NCI-H82 treated with DMSO at 0.1 percent for 48 hours (cell line): Measurements from ENCODE around the gene AGAP2.
"Not testable (repeated sequence)": the region's sequence is repeated elsewhere in the genome, so short reads cannot be mapped to it uniquely, and the experiment has no call there.

Source experiments
- DNase-seq: peaks from one replicate; lab custom pipeline; 2025; ENCODE audit not compliant: unreplicated experiment; lab: John Stamatoyannopoulos, UW

AGAP2 gene

DNA sequence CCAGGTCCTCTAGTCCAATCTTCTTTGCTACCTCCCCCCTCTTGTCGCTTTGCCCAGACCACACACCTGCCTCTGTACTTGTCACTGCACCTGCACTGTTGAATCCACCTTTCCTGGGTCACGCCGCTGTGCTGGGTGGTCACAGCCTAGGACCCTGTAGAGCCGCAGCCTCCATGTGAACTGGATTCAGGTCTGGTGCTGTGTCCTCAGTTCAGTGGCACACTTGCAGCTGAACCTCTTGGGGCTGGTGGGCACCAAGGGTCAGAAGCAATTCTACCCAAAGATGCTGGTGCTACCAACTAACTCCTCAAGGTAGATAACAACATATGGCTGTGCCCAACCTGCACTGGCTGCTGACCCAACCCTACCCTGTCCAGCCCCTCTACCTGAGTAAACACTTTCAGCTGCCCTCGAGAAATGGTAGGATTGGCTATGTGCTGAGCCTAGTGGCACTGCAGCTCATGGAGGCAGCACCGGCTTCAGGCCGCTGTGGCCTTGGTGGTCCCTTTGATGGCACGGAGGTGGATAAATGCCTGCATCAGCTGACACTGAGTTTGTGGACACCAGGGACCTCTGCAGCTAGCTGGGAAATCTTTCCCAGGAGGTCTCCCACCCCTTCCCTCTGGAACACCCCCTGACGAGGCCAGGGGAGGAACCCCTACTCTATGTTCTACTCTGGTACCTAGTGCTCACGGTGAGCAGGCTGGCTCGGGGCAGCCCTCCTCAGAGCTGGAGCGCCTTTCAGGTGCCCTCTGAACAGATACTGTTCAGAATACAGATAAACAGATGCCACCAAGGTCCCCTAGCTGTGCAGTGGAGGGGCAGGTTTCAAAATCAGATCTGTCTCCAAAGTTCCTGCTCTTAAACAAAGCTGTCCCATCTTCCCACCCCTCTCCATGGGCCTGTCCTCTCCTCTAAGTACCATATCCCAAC is 14.3 kb downstream of the AGAP2 start:
- DNase-seq = no peak

- no peak for DNase-seq
Measured at GRCh38 chr12:57723630-57723962, 14.9 kb downstream of the AGAP2 start.

DNA sequence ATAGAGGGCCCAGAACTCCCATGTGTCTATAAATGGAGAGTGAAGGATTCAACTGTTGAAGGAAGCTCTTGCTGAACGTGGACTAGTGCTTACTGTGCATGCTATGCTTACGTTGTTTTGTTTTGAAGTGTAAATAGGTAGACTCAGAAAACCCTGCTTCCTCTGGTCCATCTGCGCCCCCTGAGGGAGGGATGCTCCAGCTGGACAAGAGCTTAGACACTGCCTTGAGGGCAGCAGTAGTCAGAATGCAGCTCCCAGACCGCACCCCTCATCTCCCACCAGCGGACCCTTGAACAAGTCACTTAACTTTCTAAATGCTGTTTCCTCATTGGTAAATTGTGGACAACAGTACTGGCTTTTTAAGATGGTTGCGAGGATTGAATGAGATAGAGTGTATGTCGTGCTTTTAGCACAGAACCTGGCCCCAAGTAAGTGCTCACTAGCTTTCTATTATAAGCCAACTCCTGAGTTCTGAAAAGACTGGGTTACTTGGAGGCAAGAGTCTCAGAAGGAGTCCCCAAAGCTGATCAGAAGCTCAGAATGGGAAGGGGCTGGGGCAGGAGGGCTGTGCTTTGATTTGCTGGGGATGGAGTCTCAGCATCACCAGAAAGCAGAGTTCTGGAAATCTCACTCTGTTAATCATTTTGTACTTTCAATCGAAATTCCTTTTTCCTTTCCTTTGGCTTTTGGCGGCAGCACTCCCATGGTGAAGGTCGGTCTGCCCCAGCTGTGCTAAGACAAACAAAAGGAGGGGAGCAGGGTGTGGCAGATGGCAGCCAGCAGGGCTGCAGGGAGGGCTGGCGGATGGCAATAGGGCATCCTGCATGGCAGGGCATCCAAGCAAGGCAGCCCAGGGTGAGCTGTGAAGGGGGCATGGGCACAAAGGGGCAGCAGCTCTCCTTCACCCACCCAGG is 15.6 kb downstream of the AGAP2 start:
- no peak for DNase-seq

- not testable (repeated sequence) for DNase-seq
Measured at GRCh38 chr12:57721846-57722608, 16.5 kb downstream of the AGAP2 start.

DNA sequence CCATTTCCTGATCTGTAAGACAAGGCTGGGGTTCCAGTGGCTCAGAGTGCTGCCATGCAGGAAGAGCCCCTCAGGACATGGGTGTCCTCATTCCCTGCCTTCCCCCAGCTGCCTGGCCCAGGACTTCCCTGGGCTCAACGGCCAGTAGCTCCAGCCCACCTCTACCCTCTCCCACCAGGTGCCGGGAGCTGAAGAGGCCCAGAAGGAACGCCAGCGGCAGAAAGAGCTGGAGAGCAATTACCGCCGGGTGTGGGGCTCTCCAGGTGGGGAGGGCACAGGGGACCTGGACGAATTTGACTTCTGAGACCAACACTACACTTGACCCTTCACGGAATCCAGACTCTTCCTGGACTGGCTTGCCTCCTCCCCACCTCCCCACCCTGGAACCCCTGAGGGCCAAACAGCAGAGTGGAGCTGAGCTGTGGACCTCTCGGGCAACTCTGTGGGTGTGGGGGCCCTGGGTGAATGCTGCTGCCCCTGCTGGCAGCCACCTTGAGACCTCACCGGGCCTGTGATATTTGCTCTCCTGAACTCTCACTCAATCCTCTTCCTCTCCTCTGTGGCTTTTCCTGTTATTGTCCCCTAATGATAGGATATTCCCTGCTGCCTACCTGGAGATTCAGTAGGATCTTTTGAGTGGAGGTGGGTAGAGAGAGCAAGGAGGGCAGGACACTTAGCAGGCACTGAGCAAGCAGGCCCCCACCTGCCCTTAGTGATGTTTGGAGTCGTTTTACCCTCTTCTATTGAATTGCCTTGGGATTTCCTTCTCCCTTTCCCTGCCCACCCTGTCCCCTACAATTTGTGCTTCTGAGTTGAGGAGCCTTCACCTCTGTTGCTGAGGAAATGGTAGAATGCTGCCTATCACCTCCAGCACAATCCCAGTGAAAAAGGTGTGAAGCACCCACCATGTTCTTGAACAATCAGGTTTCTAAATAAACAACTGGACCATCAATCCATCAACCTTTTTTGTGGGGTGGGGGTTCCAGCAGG is 17.6 kb downstream of the AGAP2 start:
- DNase-seq = no peak

DNA sequence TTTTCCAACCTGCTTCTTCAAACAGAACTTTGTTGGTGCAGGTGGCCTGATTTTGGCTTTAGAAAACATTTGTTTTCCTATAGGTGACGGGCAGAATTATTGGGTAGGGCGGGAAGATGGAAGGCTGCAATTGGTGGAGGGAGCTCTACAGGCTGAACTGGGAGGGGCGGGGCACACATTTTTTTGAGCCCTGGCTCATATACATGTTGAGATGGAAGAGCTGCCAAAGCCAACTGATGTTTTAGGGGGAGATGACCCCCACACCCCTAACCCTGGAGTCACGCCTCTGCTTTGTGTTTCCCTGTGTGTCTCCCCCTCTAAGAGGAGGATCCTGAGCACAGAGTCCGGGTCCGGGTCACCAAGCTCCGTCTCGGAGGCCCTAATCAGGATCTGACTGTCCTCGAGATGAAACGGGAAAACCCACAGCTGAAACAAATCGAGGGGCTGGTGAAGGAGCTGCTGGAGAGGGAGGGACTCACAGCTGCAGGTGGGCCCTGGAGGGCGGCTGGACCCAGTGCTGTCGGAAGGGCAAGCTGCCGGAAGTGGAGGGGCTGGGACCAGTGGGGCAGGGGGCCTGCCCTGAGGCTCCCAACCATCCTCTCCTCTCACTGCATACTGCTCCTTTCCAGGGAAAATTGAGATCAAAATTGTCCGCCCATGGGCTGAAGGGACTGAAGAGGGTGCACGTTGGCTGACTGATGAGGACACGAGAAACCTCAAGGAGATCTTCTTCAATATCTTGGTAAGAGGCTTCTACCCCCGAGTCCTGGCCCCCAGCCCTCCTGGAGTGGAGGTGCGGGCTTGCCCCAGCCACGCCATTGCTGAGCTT is 18.6 kb downstream of the AGAP2 start:
- no peak for DNase-seq

GRCh38 chr12:57718641-57719528 is 19.7 kb downstream of the AGAP2 start:
- DNase-seq = no peak

DNA sequence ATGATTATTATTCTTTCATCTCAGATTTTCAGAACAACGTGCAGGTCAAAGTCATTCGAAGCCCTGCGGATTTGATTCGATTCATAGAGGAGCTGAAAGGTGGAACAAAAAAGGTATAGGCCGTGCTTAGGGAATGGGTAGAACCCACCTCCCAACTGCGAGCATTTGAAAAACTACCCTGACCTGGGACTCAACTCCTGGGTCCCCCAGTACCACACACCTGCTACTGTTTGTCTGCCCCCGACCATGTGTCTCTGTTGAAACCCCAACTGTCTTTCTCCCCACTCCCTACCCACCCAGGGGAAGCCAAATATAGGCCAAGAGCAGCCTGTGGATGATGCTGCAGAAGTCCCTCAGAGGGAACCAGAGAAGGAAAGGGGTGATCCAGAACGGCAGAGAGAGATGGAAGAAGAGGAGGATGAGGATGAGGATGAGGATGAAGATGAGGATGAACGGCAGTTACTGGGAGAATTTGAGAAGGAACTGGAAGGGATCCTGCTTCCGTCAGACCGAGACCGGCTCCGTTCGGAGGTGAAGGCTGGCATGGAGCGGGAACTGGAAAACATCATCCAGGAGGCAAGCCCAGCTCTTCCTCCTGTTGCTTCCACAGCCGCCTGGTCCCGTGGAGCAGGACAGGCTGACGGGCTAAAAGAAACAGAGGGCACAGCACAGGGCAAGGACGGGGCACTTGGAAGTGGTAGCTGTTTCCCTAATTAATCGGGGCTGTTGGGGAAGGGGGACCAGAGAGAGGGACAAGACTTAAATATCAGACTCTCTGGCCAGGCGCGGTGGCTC is 20.5 kb downstream of the AGAP2 start:
- DNase-seq = no peak

DNA sequence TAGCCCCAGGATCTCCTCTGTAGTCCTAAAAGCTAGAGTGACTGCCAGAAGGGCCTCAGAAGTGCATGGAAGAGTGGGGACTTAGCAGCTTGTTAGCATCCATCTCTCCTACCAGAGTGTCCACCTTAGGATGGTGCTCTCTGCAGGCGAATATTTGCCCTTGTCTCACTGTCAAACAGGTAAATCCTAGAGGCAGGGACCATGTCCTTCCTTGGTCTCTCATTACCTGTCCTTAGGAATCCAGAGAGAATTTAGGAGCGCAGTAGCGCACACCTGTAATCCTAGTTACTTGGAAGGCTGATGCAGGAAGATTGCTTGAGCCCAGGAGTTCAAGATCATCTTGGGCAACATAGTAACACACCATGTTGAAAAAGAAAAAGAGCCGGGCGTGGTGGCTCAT is 21.4 kb downstream of the AGAP2 start:
- DNase-seq = no peak

GRCh38 chr12:57716305-57716704 is 22.2 kb downstream of the AGAP2 start:
- no peak for DNase-seq

DNA sequence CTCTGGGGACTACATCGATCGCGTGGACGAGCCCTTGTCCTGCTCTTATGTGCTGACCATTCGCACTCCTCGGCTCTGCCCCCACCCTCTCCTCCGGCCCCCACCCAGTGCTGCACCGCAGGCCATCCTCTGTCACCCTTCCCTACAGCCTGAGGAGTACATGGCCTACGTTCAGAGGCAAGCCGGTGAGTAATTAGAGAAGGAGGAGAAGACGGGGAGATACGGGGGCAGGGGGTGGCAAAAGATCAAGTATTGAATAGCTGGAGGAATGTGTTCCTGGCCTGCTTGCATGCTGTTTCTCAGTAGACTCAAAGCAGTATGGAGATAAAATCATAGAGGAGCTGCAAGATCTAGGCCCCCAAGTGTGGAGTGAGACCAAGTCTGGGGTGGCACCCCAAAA is 22.8 kb downstream of the AGAP2 start:
- no peak for DNase-seq

DNA sequence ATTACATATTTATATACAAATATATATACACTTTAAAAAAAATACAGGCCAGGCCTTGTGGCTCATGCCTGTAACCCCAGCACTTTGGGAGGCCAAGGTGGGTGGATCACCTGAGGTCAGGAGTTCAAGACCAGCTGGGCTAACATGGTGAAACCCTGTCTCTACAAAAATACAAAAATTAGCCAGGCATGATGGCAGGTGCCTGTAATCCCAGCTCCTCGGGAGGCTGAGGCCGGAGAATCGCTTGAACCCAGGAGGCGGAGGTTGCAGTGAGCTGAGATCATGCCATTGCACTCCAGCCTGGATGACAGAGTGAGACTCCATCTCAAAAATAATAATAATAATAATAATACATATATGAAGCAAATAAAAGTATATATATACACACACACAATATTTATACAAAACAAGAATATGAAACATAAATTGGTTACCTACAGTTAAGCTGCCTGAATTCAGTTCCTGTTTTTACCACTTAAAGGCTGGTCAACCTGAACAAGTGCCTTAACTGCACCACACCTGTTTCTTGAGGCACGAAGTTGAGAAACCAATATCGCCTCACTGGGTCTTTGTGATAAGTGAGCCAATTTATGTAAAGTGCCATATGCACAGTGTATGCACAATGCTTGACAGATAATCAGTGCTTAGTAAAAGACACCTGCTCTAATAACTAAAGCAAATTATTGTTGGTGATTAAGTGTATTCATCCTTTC is 23.4 kb downstream of the AGAP2 start:
- DNase-seq = not testable (repeated sequence)

- no peak for DNase-seq
Measured at GRCh38 chr12:57713209-57713608, 25.3 kb downstream of the AGAP2 start.

DNA sequence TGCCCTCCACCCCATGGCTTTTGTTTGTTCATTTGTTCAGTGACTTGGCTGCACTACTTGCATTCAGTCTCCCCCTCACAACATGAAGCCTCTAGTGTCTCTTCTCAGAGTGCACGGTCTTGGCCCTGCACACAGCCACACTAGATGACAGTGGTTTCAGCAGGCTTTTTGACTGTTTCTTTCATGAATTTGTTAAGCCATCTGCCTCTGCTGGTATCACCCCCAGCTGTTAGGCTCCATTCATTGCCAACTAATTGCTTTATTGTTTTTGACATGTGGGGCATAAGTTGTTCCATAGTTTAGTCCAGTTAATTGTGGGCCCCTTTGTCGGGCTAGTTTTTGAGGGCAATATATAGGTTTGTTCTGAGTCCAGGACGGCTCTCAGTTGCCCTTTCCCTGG is 25.8 kb downstream of the AGAP2 start:
- DNase-seq = no peak

GRCh38 chr12:57708296-57708695 is 30.2 kb downstream of the AGAP2 start:
- no peak for DNase-seq

- no peak for DNase-seq
Measured at GRCh38 chr12:57707250-57707649, 31.3 kb downstream of the AGAP2 start.

DNA sequence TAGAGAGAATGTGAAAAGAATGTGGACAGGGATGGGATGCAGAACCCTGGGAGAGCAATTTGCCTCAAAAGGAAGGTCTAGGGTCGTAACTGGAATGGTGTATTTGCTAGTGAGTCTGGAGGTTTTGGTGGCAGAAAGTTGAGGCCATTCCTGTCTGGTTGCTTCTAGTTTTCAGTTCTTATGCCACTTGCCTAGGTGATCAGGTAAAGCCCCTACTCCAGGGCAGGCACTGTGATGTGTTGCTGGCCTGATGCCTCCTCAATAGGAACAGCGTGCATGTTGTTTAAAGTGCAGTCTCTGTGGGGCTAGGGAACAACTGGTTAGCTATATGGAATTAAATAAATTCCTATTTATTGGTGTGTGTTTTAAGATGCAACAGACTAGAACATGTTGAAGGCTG is 38.2 kb downstream of the AGAP2 start:
- DNase-seq = no peak
